ENCODE measurements around the gene UBL3.

- TF ChIP-seq TCF7L2 (IDR thresholded peaks at IDR 0.05; ENCODE audit: borderline replicate concordance, extremely low read depth, insufficient read depth, insufficient read length) (no peak), EGR1 (IDR thresholded peaks at IDR 0.05; ENCODE audit: low read depth) (no peak), CTCF (IDR thresholded peaks at IDR 0.05 in 2 of 3, conservative IDR thresholded peaks at IDR 0.05 in 1 of 3; ENCODE audit: borderline replicate concordance in 1 of 3, insufficient read depth in 1 of 3, low read depth in 2 of 3, low read length in 2 of 3) (no peak)
These were observed 47.2 kb downstream of the UBL3 start for GRCh38 chr13:29803221-29803620.
